GM19239 (cell line): ENCODE data around the gene FHDC1.

Experiments
- DNase-seq: peaks from one replicate; pipeline ENCODE4 v3.0.0; 2011; ENCODE audit warnings: low spot score; ENCODE audit not compliant: insufficient read length
- FAIRE-seq: peaks from 2 replicates; lab custom pipeline; 2011; peaks lifted over from hg19 to GRCh38; lab: Jason Lieb, UNC

The FHDC1 gene

GRCh38 chr4:153023692-153024394, 87.7 kb downstream of the FHDC1 start:
- FAIRE-seq (no peak), DNase-seq (no peak)

- FAIRE-seq (no peak), DNase-seq (no peak)
Observed at GRCh38 chr4:153024466-153024865, 88.3 kb downstream of the FHDC1 start.

- FAIRE-seq: no peak
Observed at GRCh38 chr4:153025406-153025805, 89.3 kb downstream of the FHDC1 start.

GRCh38 chr4:153026591-153027346, 90.6 kb downstream of the FHDC1 start:
- no peak for DNase-seq
- FAIRE-seq: no peak

More at GRCh38 chr4:153025406-153025805, 89.3 kb downstream of the FHDC1 start:
- no peak for DNase-seq

- DNase-seq (no peak), FAIRE-seq (no peak)
Observed at GRCh38 chr4:153027866-153028265, 91.7 kb downstream of the FHDC1 start.

- DNase-seq (no peak), FAIRE-seq (no peak)
Observed at GRCh38 chr4:153028535-153028934, 92.4 kb downstream of the FHDC1 start.
